Measurements from ENCODE around the gene HPCAL1.

- TF ChIP-seq CTCF (IDR thresholded peaks at IDR 0.05; ENCODE audit: control extremely low read depth in 1 of 3, insufficient read depth in 1 of 3, low read depth in 1 of 3, low read length in 3 of 3): no peak
- no peak for TF ChIP-seq EP300 (IDR thresholded peaks at IDR 0.05; ENCODE audit: borderline replicate concordance in 1 of 2, low read depth in 2 of 2, low read length in 2 of 2)
- TF ChIP-seq KDM1A (IDR thresholded peaks at IDR 0.05; ENCODE audit: borderline replicate concordance, low read length): no peak
- TF ChIP-seq ZNF274 (IDR thresholded peaks at IDR 0.05; ENCODE audit: borderline replicate concordance, extremely low read depth, low read length): no peak
- no peak for TF ChIP-seq JUND (IDR thresholded peaks at IDR 0.05; ENCODE audit: low read length)
- TF ChIP-seq CHD2 (IDR thresholded peaks at IDR 0.05; ENCODE audit: low read length): no peak
- no peak for TF ChIP-seq YY1 (IDR thresholded peaks at IDR 0.05; ENCODE audit: low read depth, low read length)
- no peak for TF ChIP-seq POLR2A (IDR thresholded peaks at IDR 0.05; ENCODE audit: control extremely low read depth in 1 of 2, low read depth in 2 of 2, low read length in 2 of 2)
- no peak for TF ChIP-seq HDAC6 (IDR thresholded peaks at IDR 0.05; ENCODE audit: low read depth, low read length)
- TF ChIP-seq SP1 (IDR thresholded peaks at IDR 0.05; ENCODE audit: low read depth, low read length): no peak
- no peak for TF ChIP-seq EZH2 (IDR thresholded peaks at IDR 0.05; ENCODE audit: low read depth, low read length, severe bottlenecking)
- TF ChIP-seq E2F6 (IDR thresholded peaks at IDR 0.05): no peak
- TF ChIP-seq GTF2F1 (IDR thresholded peaks at IDR 0.05; ENCODE audit: borderline replicate concordance, low read depth, low read length): no peak
- no peak for TF ChIP-seq TAF1 (IDR thresholded peaks at IDR 0.05; ENCODE audit: low read depth, low read length)
These were observed 26.0 kb upstream of the HPCAL1 start for GRCh38 chr2:10276481-10277292.
